Measurements from ENCODE around the gene NKAIN4.

The NKAIN4 gene

GRCh38 chr20:63219447-63219821 lies 34.8 kb downstream of the NKAIN4 start:
- no peak for DNase-seq (ENCODE audit: low read depth)

- DNase-seq (ENCODE audit: low read depth) = no peak
Observed at GRCh38 chr20:63218701-63219446, 35.4 kb downstream of the NKAIN4 start.

- no peak for DNase-seq (ENCODE audit: low read depth)
Observed at GRCh38 chr20:63217706-63218105, 36.6 kb downstream of the NKAIN4 start.

- no peak for DNase-seq (ENCODE audit: low read depth)
Observed at GRCh38 chr20:63216849-63217471, 37.3 kb downstream of the NKAIN4 start.

GRCh38 chr20:63216041-63216848 lies 38.0 kb downstream of the NKAIN4 start, which contains the start of gene YTHDF1:
TSS of gene YTHDF1 (minus strand) at chr20:63216131. CDS start at chr20:63215892, 239 bp downstream.
- DNase-seq (ENCODE audit: low read depth) = peak; percentile 96

GRCh38 chr20:63215101-63216040 lies 38.9 kb downstream of the NKAIN4 start:
- no peak for DNase-seq (ENCODE audit: low read depth)

GRCh38 chr20:63214514-63214913 lies 39.7 kb downstream of the NKAIN4 start:
- DNase-seq (ENCODE audit: low read depth) = no peak

GRCh38 chr20:63212792-63213191 lies 41.5 kb downstream of the NKAIN4 start:
- DNase-seq (ENCODE audit: low read depth) = no peak

- no peak for DNase-seq (ENCODE audit: low read depth)
Observed at GRCh38 chr20:63212393-63212730, 41.9 kb downstream of the NKAIN4 start.

- DNase-seq (ENCODE audit: low read depth) = no peak
Observed at GRCh38 chr20:63210011-63210605, 44.2 kb downstream of the NKAIN4 start.

- no peak for DNase-seq (ENCODE audit: low read depth)
Observed at GRCh38 chr20:63208346-63208909, 45.8 kb downstream of the NKAIN4 start.

- no peak for DNase-seq (ENCODE audit: low read depth)
Observed at GRCh38 chr20:63206878-63207277, 47.4 kb downstream of the NKAIN4 start.

GRCh38 chr20:63205896-63206295 lies 48.4 kb downstream of the NKAIN4 start:
- no peak for DNase-seq (ENCODE audit: low read depth)

GRCh38 chr20:63204362-63204761 lies 49.9 kb downstream of the NKAIN4 start:
- DNase-seq (ENCODE audit: low read depth) = no peak

- no peak for DNase-seq (ENCODE audit: low read depth)
Observed at GRCh38 chr20:63202811-63203526, 51.3 kb downstream of the NKAIN4 start.

- DNase-seq (ENCODE audit: low read depth) = no peak
Observed at GRCh38 chr20:63202021-63202420, 52.2 kb downstream of the NKAIN4 start.

- no peak for DNase-seq (ENCODE audit: low read depth)
Observed at GRCh38 chr20:63198606-63199005, 55.7 kb downstream of the NKAIN4 start.

- no peak for DNase-seq (ENCODE audit: low read depth)
Observed at GRCh38 chr20:63196768-63197470, 57.3 kb downstream of the NKAIN4 start.

GRCh38 chr20:63194797-63195173 lies 59.5 kb downstream of the NKAIN4 start:
- DNase-seq (ENCODE audit: low read depth) = no peak

Measured in stimulated activated CD8-positive, alpha-beta memory T cell treated with anti-CD3 and anti-CD28 coated beads, Interleukin-12 subunit alpha, Interleukin-12 subunit beta, amount 100 ng/mL, for 4 hours (primary cell).